ENCODE measurements around the gene ZNF831. TPM values are rescaled to one million over a fixed set of nuclear protein-coding genes. Genes with fewer than 3 reads are reported as not detected.

Gene ZNF831
- total RNA-seq, 4 donors from 2014 or later, result 0.20 to 3.8 (median 2.3) TPM

DNA sequence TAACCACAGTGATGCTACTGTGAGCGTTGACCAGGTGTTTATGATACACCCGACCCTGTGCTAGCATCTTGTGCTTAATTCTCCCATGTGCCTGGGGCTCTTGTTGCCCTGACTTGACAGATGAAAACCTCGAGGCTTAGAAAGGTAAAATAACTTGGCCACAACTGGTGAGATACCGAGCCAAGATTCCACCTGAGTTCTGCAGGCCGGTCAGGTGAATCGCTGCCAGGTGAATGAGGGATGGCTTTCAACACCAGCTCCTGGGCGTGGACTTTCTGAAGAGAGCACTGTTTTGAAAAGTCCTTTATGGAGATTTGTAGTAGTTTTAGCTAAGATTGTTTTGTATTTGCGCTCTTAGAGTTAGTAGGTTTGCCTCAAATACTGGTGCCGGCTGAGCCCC is 12.2 kb upstream of the ZNF831 start:
- H3K27me3 ChIP-seq, result no peaks in the 10 kb centered on the region
- in situ Hi-C loops (cut with MboI; ENCODE audit: low pct_ligation_motif_present in 1 of 4, low pct_unique_long_range_greater_than_20kb in 1 of 4, low sequenced_read_pairs in 3 of 4), result no loop called here

DNA sequence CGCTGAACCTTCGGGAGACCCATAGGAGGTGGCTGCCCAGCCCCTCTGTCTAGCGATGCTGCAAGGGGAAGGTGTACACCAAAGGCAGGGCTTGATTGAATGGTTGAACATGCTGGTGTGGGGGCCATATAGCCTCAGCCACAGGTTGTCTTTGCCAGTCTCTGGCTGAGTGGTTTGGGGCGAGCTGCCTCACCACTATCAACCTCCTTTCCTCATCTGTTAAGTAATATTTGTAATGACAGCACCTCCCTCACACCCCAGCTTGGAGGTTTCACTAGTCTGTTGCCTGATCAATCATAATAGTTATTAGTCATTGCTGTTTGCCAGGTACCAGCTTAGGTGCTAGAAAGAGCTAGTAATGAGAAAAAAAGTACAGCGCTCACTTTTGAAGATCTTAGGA is 11.8 kb upstream of the ZNF831 start:
- Histone ChIP-seq H3K4me3 (no peak overlapping the region), H3K9me3 (no peaks in the 10 kb centered on the region), H3K36me3 (no peaks in the 10 kb centered on the region), H3K27ac (no peak overlapping the region), H3K4me1 (peaks cover 0 to 9% (median 0%) of the 10 kb centered on the region in 4 donors), H3K27me3 (no peaks in the 10 kb centered on the region)
- WGBS, 2 donors (ENCODE audit: low coverage in 1 of 2), result 89 to 97% methylated on average over 4 to 5 of the region's 5 CpGs
- no peak for DNase-seq
- TF ChIP-seq EP300 (IDR thresholded peaks at IDR 0.05; ENCODE audit: low read depth), result no peak
- TF ChIP-seq, protein P1, sequence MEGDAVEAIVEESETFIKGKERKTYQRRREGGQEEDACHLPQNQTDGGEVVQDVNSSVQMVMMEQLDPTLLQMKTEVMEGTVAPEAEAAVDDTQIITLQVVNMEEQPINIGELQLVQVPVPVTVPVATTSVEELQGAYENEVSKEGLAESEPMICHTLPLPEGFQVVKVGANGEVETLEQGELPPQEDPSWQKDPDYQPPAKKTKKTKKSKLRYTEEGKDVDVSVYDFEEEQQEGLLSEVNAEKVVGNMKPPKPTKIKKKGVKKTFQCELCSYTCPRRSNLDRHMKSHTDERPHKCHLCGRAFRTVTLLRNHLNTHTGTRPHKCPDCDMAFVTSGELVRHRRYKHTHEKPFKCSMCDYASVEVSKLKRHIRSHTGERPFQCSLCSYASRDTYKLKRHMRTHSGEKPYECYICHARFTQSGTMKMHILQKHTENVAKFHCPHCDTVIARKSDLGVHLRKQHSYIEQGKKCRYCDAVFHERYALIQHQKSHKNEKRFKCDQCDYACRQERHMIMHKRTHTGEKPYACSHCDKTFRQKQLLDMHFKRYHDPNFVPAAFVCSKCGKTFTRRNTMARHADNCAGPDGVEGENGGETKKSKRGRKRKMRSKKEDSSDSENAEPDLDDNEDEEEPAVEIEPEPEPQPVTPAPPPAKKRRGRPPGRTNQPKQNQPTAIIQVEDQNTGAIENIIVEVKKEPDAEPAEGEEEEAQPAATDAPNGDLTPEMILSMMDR (IDR thresholded peaks at IDR 0.05), result no peak
- no peak for TF ChIP-seq POLR2A (IDR thresholded peaks at IDR 0.05)
- no peak for TF ChIP-seq POLR2AphosphoS5 (IDR thresholded peaks at IDR 0.05)
- intact Hi-C loops (cut with DNase I; ENCODE audit: low total_unique reads), result no loop called here
- in situ Hi-C loops (cut with MboI; ENCODE audit: low pct_ligation_motif_present in 1 of 4, low pct_unique_long_range_greater_than_20kb in 1 of 4, low sequenced_read_pairs in 3 of 4), result no loop called here

More for the DNA sequence above, 12.2 kb upstream of the ZNF831 start:
- intact Hi-C loops (cut with DNase I; ENCODE audit: low total_unique reads), result no loop called here
- Histone ChIP-seq H3K27ac (no peak overlapping the region), H3K4me3 (no peak overlapping the region), H3K9me3 (no peaks in the 10 kb centered on the region), H3K4me1 (peaks cover 0 to 12% (median 0%) of the 10 kb centered on the region in 4 donors), H3K36me3 (no peaks in the 10 kb centered on the region)
- TF ChIP-seq POLR2AphosphoS5 (IDR thresholded peaks at IDR 0.05) (no peak), EP300 (IDR thresholded peaks at IDR 0.05; ENCODE audit: low read depth) (no peak), POLR2A (IDR thresholded peaks at IDR 0.05) (no peak)
- TF ChIP-seq, protein P1 (IDR thresholded peaks at IDR 0.05), result no peak
- no peak for DNase-seq
- 87 to 100% methylated on average over 2 to 9 of the region's 9 CpGs for WGBS, 2 donors (ENCODE audit: low coverage in 1 of 2)

DNA sequence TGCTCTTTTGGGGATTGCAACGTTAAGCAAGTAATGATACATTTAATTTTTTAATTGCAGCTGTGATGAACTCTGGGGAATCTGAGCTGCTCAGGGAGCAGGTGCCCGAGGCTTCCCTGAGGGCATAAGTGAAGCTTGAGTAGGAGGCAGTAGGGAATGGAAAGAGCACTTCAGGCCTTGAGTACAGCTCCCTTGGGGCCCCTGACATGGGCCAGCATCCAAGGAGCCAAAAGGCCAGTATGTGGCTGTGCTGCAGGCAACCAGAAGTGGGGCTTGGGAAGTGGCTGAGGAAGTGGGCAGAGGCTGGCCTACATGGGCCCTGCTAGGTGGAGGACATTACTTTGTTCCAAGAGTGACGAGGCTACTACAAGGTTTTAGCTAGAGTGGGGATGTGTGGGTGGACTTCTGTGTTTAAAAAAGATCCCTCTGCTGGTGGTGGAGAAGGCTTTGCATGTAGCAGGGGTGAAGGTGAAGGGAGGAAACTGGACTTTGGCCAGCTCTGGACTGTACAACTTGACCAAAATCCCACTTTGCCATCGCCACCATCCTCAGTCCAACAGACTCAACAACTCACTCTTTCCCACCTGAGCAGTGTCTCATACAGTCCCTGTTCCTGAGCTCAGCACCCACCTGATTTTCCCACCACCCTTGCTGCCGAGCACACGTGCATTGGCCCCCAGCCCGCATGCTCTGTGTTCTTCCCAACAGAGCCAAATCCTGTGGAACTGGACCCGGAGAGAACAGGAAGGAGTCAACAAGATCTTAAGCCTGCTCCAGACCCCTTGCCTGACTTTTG is 10.9 kb upstream of the ZNF831 start:
- intact Hi-C loops (cut with DNase I; ENCODE audit: low total_unique reads), result no loop called here
- TF ChIP-seq POLR2A (IDR thresholded peaks at IDR 0.05) (no peak), EP300 (IDR thresholded peaks at IDR 0.05; ENCODE audit: low read depth) (no peak), POLR2AphosphoS5 (IDR thresholded peaks at IDR 0.05) (no peak)
- TF ChIP-seq, protein P1 (IDR thresholded peaks at IDR 0.05), result no peak
- no peak overlapping the region for H3K27ac ChIP-seq

DNA sequence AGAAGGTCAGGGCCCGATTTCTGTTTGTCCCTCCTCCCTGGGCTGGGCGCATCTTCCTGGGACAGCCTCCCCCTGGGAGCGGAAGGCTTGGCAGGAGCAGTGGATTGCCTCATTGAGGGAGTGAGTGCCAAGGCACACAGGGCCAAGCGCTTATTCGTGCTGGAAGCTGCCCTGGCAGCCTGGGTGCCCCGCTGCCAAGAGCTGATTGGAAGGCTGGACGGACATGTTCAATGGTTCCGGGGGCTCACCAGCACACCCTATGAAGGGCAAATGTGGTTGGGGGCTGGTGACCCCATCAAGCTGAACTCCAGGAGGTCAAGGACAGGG is 10.3 kb upstream of the ZNF831 start:
- H3K4me3 ChIP-seq, result no peak overlapping the region
- H3K27ac ChIP-seq, result no peak overlapping the region
- no peak for TF ChIP-seq EP300 (IDR thresholded peaks at IDR 0.05; ENCODE audit: low read depth)
- peak in 2 of 3 donors; percentile 14 to 16 for TF ChIP-seq POLR2AphosphoS5 (IDR thresholded peaks at IDR 0.05)
- no peak for TF ChIP-seq POLR2A (IDR thresholded peaks at IDR 0.05)
- no peaks in the 10 kb centered on the region for H3K9me3 ChIP-seq
- in situ Hi-C loops (cut with MboI; ENCODE audit: low pct_ligation_motif_present in 1 of 4, low pct_unique_long_range_greater_than_20kb in 1 of 4, low sequenced_read_pairs in 3 of 4) (no loop called here), intact Hi-C loops (cut with DNase I; ENCODE audit: low total_unique reads) (no loop called here)
- H3K4me1 ChIP-seq, result no peaks in the 10 kb centered on the region
- DNase-seq, result no peak
- no peaks in the 10 kb centered on the region for H3K36me3 ChIP-seq
- no peaks in the 10 kb centered on the region for H3K27me3 ChIP-seq
- 69% methylated on average over 5 of the region's 8 CpGs; no CpG with 5 or more reads in 1 of the 2 donors for WGBS, 2 donors (ENCODE audit: low coverage in 1 of 2)

More for the DNA sequence above, 10.9 kb upstream of the ZNF831 start:
- WGBS, 2 donors (ENCODE audit: low coverage in 1 of 2), result 68 to 72% methylated on average over 2 to 8 of the region's 8 CpGs
- Histone ChIP-seq H3K9me3 (no peaks in the 10 kb centered on the region), H3K4me1 (no peaks in the 10 kb centered on the region), H3K27me3 (no peaks in the 10 kb centered on the region), H3K36me3 (no peaks in the 10 kb centered on the region), H3K4me3 (no peak overlapping the region)
- DNase-seq, result no peak
- in situ Hi-C loops (cut with MboI; ENCODE audit: low pct_ligation_motif_present in 1 of 4, low pct_unique_long_range_greater_than_20kb in 1 of 4, low sequenced_read_pairs in 3 of 4), result no loop called here
